ENCODE data around the gene SLC22A31.

DNA sequence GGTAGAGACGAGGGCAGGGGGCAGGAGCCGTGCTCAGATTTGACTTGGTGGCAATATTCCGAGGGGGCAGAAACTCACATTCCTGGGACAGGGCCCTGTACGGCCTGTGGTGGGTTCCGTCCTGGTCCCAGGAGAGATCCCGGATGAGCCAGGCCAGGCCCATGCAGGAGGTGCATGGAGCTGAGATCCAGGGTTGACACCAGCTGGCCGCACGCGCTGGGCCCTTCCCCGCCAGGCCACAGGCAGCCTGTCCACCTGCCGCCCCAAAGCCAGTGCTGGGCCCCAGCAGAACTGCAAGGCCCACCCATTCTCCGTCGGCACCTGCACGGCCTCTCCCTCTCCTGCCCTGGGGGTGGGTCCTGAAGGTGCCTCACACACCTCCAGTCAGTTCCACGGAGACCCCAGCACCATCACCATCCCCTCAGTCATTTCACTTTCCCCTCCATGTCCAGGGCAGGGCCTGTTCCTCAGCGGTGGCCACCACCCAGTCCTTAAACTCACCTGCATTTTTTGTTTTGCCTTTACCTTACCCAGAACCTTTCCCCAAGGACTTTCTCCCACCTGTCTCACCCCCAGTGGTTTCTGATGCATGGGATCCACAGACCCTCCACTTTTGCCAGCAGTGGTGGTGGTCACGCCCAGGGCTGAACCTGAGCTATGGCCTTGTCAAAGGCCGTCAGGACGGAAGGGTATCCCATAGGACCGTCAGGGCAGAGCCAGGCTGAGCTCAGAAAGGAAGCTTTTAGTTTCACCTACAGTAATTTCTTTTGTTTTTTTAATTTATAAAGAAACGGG is 53.9 kb downstream of the SLC22A31 start:
- TF ChIP-seq, protein P1, sequence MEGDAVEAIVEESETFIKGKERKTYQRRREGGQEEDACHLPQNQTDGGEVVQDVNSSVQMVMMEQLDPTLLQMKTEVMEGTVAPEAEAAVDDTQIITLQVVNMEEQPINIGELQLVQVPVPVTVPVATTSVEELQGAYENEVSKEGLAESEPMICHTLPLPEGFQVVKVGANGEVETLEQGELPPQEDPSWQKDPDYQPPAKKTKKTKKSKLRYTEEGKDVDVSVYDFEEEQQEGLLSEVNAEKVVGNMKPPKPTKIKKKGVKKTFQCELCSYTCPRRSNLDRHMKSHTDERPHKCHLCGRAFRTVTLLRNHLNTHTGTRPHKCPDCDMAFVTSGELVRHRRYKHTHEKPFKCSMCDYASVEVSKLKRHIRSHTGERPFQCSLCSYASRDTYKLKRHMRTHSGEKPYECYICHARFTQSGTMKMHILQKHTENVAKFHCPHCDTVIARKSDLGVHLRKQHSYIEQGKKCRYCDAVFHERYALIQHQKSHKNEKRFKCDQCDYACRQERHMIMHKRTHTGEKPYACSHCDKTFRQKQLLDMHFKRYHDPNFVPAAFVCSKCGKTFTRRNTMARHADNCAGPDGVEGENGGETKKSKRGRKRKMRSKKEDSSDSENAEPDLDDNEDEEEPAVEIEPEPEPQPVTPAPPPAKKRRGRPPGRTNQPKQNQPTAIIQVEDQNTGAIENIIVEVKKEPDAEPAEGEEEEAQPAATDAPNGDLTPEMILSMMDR (IDR thresholded peaks at IDR 0.05 in 2 of 3, conservative IDR thresholded peaks at IDR 0.05 in 1 of 3; ENCODE audit: insufficient read depth in 2 of 3, low read depth in 1 of 3, low read length in 3 of 3) = no peak
- no peak for TF ChIP-seq NCOA2 (IDR thresholded peaks at IDR 0.05; ENCODE audit: partially characterized antibody in 2 of 2)
- TF ChIP-seq PHF20 (IDR thresholded peaks at IDR 0.05; ENCODE audit: partially characterized antibody) = no peak
- TF ChIP-seq RAD21 (CRISPR knock-in tag; conservative IDR thresholded peaks at IDR 0.05 in 1 of 2, IDR thresholded peaks at IDR 0.05 in 1 of 2) = no peak
- TF ChIP-seq GABPB2 (CRISPR knock-in tag; conservative IDR thresholded peaks at IDR 0.05) = no peak
- no peak for TF ChIP-seq TCF7L2 (IDR thresholded peaks at IDR 0.05; ENCODE audit: low read depth, low read length)
- TF ChIP-seq TEAD2 (tag; IDR thresholded peaks at IDR 0.05) = no peak
- TF ChIP-seq HDAC6 (IDR thresholded peaks at IDR 0.05; ENCODE audit: low read depth, low read length) = no peak
- no peak for TF ChIP-seq BRF1 (IDR thresholded peaks at IDR 0.05; ENCODE audit: borderline replicate concordance, extremely low read depth, insufficient read length)
- TF ChIP-seq EP300 (IDR thresholded peaks at IDR 0.05; ENCODE audit: low read length) = no peak
